Measurements from ENCODE around the gene SLC44A5.

- TF ChIP-seq EZH2 (IDR thresholded peaks at IDR 0.05; ENCODE audit: borderline replicate concordance, low read depth, low read length, poor library complexity, severe bottlenecking) (no peak), CTCF (conservative IDR thresholded peaks at IDR 0.05; ENCODE audit: low read depth, low read length) (no peak)
Observed at GRCh38 chr1:75567191-75567590, 43.7 kb downstream of the SLC44A5 start.
